CD4-positive, alpha-beta T cell treated with Interferon alpha-2 for 1 hour (primary cell): ENCODE measurements around the gene RABGEF1.

Experiments
- DNase-seq, 2 donors: peaks; one replicate each; pipeline ENCODE4 v3.0.0-alpha.2; 2020 to 2022

RABGEF1 gene

GRCh38 chr7:66860767-66861166, 120.2 kb downstream of the RABGEF1 start:
- DNase-seq = no peak
